Mesendoderm (in vitro differentiated cells): ENCODE measurements around the gene PARD6A. TPM values are rescaled to one million over a fixed set of nuclear protein-coding genes. Genes with fewer than 3 reads are reported as not detected.

Source experiments
- DNase-seq: peaks from one replicate; pipeline ENCODE4 v3.0.0; 2013
- H2AK5ac ChIP-seq: 2 replicates; pipeline ENCODE4 v1.6.1; 2013; ENCODE audit warnings: low read length, inconsistent platforms
- H2BK120ac ChIP-seq: 2 replicates; pipeline ENCODE4 v1.6.1; 2013; ENCODE audit warnings: low read depth, mild to moderate bottlenecking, low read length, moderate library complexity, mixed read lengths
- H2BK15ac ChIP-seq: replicated peaks from 2 replicates; pipeline ENCODE4 v1.6.1; 2013; ENCODE audit warnings: low read depth, mild to moderate bottlenecking, moderate library complexity
- H2BK5ac ChIP-seq: 2 replicates; pipeline ENCODE4 v1.6.1; 2013; ENCODE audit warnings: low read length, inconsistent platforms
- H3K18ac ChIP-seq: 2 replicates; pipeline ENCODE4 v1.6.1; 2013; ENCODE audit warnings: mild to moderate bottlenecking, low read length, mixed read lengths
- H3K23ac ChIP-seq: one replicate; pipeline ENCODE4 v1.6.1; 2013; ENCODE audit warnings: low read length
- H3K27ac ChIP-seq: 2 replicates; pipeline ENCODE4 v1.5.1; 2013; ENCODE audit warnings: low read depth, mild to moderate bottlenecking, inconsistent platforms, low read length, moderate library complexity
- H3K27me3 ChIP-seq: 2 replicates; pipeline ENCODE4 v1.6.1; 2013; ENCODE audit warnings: low read length, control low read depth, mild to moderate bottlenecking, inconsistent platforms; ENCODE audit not compliant: insufficient read depth, poor library complexity
- H3K36me3 ChIP-seq: 2 replicates; pipeline ENCODE4 v1.6.1; 2013; ENCODE audit warnings: low read length, inconsistent platforms; ENCODE audit not compliant: control insufficient read depth, insufficient read depth
- H3K4ac ChIP-seq: one replicate; pipeline ENCODE4 v1.6.1; 2013; ENCODE audit warnings: low read depth, mild to moderate bottlenecking, low read length, moderate library complexity
- H3K4me1 ChIP-seq: 2 replicates; pipeline ENCODE4 v1.6.1; 2013; ENCODE audit warnings: low read depth, low read length, inconsistent platforms; ENCODE audit not compliant: control insufficient read depth
- H3K4me2 ChIP-seq: 2 replicates; pipeline ENCODE4 v1.6.1; 2013; ENCODE audit warnings: low read length
- H3K4me3 ChIP-seq: 2 replicates; pipeline ENCODE4 v1.5.1; 2013; ENCODE audit warnings: mild to moderate bottlenecking, low read length
- H3K56ac ChIP-seq: one replicate; pipeline ENCODE4 v1.6.1; 2013; ENCODE audit warnings: low read length
- H3K79me1 ChIP-seq: 2 replicates; pipeline ENCODE4 v1.6.1; 2013; ENCODE audit warnings: low read length, inconsistent platforms
- H3K79me2 ChIP-seq: 2 replicates; pipeline ENCODE4 v1.6.1; 2013; ENCODE audit warnings: mild to moderate bottlenecking, low read length; ENCODE audit not compliant: control insufficient read depth, insufficient read depth
- H3K9ac ChIP-seq: 2 replicates; pipeline ENCODE4 v1.6.1; 2013; ENCODE audit warnings: low read length, inconsistent platforms
- H4K5ac ChIP-seq: one replicate; pipeline ENCODE4 v1.6.1; 2013; ENCODE audit warnings: low read length
- H4K8ac ChIP-seq: one replicate; pipeline ENCODE4 v1.6.1; 2013; ENCODE audit warnings: low read depth, mild to moderate bottlenecking, control low read depth, low read length, moderate library complexity
- WGBS: extraction: QIAGEN DNeasy Blood & Tissue Kit; methylation state at CpG from one replicate; pipeline ENCODE4 v1.1.7; 2013; ENCODE audit warnings: low lambda C conversion rate, missing lambda C conversion rate; ENCODE audit not compliant: insufficient coverage; ENCODE audit errors: extremely low coverage; 5-methylcytosine and 5-hydroxymethylcytosine counted together
- polyA plus RNA-seq, 2 experiments: library from polyadenylated mRNA; stranded (reverse); fragments of 200-250 nt; gene quantifications; one replicate each; pipeline ENCODE4 v1.2.3, GENCODE V29; 2013

Gene PARD6A, protein sequence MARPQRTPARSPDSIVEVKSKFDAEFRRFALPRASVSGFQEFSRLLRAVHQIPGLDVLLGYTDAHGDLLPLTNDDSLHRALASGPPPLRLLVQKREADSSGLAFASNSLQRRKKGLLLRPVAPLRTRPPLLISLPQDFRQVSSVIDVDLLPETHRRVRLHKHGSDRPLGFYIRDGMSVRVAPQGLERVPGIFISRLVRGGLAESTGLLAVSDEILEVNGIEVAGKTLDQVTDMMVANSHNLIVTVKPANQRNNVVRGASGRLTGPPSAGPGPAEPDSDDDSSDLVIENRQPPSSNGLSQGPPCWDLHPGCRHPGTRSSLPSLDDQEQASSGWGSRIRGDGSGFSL
- polyA plus RNA-seq (2013, experiment 1 of 2): 3.1 TPM
- polyA plus RNA-seq (2013, experiment 2 of 2): 3.3 TPM

DNA sequence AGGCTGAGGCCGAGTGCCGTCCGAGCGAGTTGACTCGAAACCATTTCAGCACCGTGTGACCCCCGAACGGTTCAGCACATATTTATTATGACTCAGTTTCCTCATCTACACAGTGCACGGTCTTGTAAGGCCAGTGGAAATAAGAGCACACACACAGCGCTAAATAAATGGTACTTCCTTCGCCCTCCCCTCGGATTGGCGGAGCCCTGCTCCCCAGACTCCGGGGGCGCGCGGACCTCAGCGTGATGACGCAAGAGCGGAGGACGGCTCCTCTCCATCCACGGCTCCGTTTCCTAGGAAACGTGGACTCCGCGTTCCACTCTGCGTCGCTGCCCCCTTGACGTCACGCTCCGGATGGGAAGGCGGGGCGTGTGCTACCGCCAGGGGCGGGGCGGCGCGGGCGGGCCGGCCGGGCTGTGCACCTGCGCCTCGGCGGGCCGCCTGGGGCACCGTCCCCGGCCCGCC lies at the start of gene PARD6A:
Gene PARD6A, plus strand, starts transcription at position 397 of the 465 bp plus-strand sequence. CDS start 79 bp downstream, outside the sequence.
- Histone ChIP-seq H4K5ac (no peak within 1 kb of the TSS), H2BK5ac (peak within 1 kb of the TSS; percentile 84), H3K56ac (peak within 1 kb of the TSS; percentile 96), H3K18ac (no peak within 1 kb of the TSS), H3K79me1 (peaks cover 4% of the 10 kb centered on the region), H3K36me3 (no peaks in the 10 kb centered on the region), H2BK15ac (no peak within 1 kb of the TSS), H3K4me3 (peak within 1 kb of the TSS; percentile 95), H3K27me3 (no peaks in the 10 kb centered on the region), H4K8ac (no peak within 1 kb of the TSS), H3K9ac (peak within 1 kb of the TSS; percentile 96), H3K4me2 (peak within 1 kb of the TSS; percentile 100), H3K79me2 (peaks cover 2% of the 10 kb centered on the region), H2BK120ac (no peak within 1 kb of the TSS), H3K4me1 (peaks cover under 1% of the 10 kb centered on the region), H3K27ac (peak within 1 kb of the TSS; percentile 3), H2AK5ac (no peak within 1 kb of the TSS), H3K4ac (no peak within 1 kb of the TSS), H3K23ac (no peak within 1 kb of the TSS)
- DNase-seq: peak; percentile 98
- WGBS: no CpG with 5 or more reads among the region's 48 CpGs

DNA sequence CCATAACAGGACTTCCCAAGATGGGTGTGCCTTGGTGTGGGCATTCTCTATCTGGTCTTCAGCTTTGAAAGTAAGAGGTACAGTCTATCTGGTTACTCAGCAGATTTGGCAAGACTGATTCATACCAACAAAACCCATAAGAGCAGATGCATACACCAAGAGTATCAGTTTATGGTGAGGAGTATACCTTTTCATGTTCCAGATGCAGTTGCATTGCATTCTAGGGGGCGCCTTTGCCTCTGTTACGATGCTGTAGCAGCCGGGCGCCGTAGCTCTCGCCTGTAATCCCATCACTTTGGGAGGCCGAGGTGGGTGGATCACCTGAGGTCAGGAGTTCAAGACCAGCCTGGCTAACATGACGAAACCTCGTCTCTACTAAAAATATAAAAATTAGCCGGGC lies 47.0 kb upstream of the PARD6A start:
- no peak overlapping the region for H4K5ac ChIP-seq
- peaks cover 6% of the 10 kb centered on the region for H3K79me1 ChIP-seq
- no peak overlapping the region for H3K9ac ChIP-seq
- no peak overlapping the region for H2BK120ac ChIP-seq
- no peaks in the 10 kb centered on the region for H3K27me3 ChIP-seq
- no peak overlapping the region for H2BK5ac ChIP-seq
- no peak overlapping the region for H3K56ac ChIP-seq
- no peak overlapping the region for H2AK5ac ChIP-seq
- no peak overlapping the region for H3K4me2 ChIP-seq
- no CpG with 5 or more reads among the region's 10 CpGs for WGBS
- no peak overlapping the region for H2BK15ac ChIP-seq
- no peak overlapping the region for H3K27ac ChIP-seq
- peaks cover 2% of the 10 kb centered on the region for H3K79me2 ChIP-seq
- H3K23ac ChIP-seq: no peak overlapping the region
- DNase-seq: peak; percentile 65
- no peak overlapping the region for H3K4ac ChIP-seq
- no peaks in the 10 kb centered on the region for H3K4me1 ChIP-seq
- H3K4me3 ChIP-seq: no peak overlapping the region
- H3K18ac ChIP-seq: no peak overlapping the region
- H4K8ac ChIP-seq: no peak overlapping the region
- peaks cover 13% of the 10 kb centered on the region for H3K36me3 ChIP-seq

- no peaks in the 10 kb centered on the region for H3K79me1 ChIP-seq
- H4K8ac ChIP-seq: no peak overlapping the region
- no peaks in the 10 kb centered on the region for H3K79me2 ChIP-seq
- H3K4me3 ChIP-seq: no peak overlapping the region
- DNase-seq: no peak
- no peak overlapping the region for H2BK5ac ChIP-seq
- no peak overlapping the region for H2BK15ac ChIP-seq
- H3K23ac ChIP-seq: no peak overlapping the region
- no peak overlapping the region for H3K27ac ChIP-seq
- H3K4me2 ChIP-seq: no peak overlapping the region
- H3K18ac ChIP-seq: no peak overlapping the region
- H2BK120ac ChIP-seq: no peak overlapping the region
- no CpG with 5 or more reads among the region's 14 CpGs for WGBS
- no peak overlapping the region for H3K56ac ChIP-seq
- no peak overlapping the region for H3K9ac ChIP-seq
- H2AK5ac ChIP-seq: no peak overlapping the region
- H3K36me3 ChIP-seq: peaks cover 13% of the 10 kb centered on the region
- H3K4ac ChIP-seq: no peak overlapping the region
- H3K4me1 ChIP-seq: no peaks in the 10 kb centered on the region
- no peaks in the 10 kb centered on the region for H3K27me3 ChIP-seq
- no peak overlapping the region for H4K5ac ChIP-seq
Observed at GRCh38 chr16:67628216-67628615, 32.5 kb upstream of the PARD6A start.

DNA sequence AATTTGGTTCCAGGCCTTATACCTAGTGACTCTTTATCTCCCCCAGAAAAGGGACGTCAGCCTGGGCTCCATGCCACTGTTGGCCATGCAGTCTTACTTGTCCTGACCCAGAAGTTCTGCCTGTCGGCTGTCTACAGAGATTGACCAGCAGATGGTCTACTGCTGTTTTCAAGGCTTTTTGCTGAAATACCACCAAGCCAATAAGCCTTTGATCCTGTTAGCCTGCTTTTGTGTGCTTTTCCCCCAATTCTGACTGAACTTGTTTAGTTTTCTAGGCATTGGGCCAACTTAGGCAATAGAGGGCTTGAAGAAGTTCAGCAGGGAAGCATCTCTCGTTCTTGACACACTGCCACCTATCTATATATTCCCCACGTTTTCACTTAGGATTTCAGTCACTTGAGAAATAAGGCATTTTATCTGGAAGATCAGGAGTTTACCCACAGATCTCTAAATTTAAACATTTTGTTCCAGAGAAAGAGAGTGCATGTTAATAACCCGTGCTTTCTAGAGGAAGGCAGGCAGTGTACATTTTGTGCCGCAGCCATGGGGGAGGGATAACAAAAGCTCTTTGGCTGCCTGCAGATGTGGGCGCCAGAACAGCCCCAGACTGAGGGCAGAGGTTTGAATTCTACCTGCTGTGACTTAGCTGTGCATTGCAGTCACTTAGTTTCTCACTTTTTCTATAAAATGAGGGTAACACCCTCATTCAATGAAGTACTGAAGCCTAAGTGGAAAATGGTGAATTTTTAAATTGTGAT lies 28.2 kb upstream of the PARD6A start:
- Histone ChIP-seq H2BK120ac (no peak overlapping the region), H3K4me2 (no peak overlapping the region), H3K4ac (no peak overlapping the region), H3K4me3 (no peak overlapping the region), H3K36me3 (peaks cover 9% of the 10 kb centered on the region), H2BK15ac (no peak overlapping the region), H4K8ac (no peak overlapping the region), H2AK5ac (no peak overlapping the region), H3K23ac (no peak overlapping the region), H3K79me2 (no peaks in the 10 kb centered on the region), H2BK5ac (no peak overlapping the region), H3K4me1 (no peaks in the 10 kb centered on the region), H3K27ac (no peak overlapping the region), H3K18ac (no peak overlapping the region), H3K56ac (no peak overlapping the region), H4K5ac (no peak overlapping the region), H3K9ac (no peak overlapping the region), H3K79me1 (no peaks in the 10 kb centered on the region), H3K27me3 (no peaks in the 10 kb centered on the region)
- no CpG with 5 or more reads among the region's 7 CpGs for WGBS
- DNase-seq: no peak

- no peak overlapping the region for H2BK15ac ChIP-seq
- no peaks in the 10 kb centered on the region for H3K27me3 ChIP-seq
- no peak overlapping the region for H2AK5ac ChIP-seq
- DNase-seq: no peak
- H4K8ac ChIP-seq: no peak overlapping the region
- H2BK120ac ChIP-seq: no peak overlapping the region
- no peaks in the 10 kb centered on the region for H3K4me1 ChIP-seq
- H3K79me1 ChIP-seq: no peaks in the 10 kb centered on the region
- H3K79me2 ChIP-seq: no peaks in the 10 kb centered on the region
- H3K36me3 ChIP-seq: peaks cover 6% of the 10 kb centered on the region
- no peak overlapping the region for H3K4me3 ChIP-seq
- H3K23ac ChIP-seq: no peak overlapping the region
- no peak overlapping the region for H4K5ac ChIP-seq
- H3K9ac ChIP-seq: no peak overlapping the region
- H2BK5ac ChIP-seq: no peak overlapping the region
- H3K18ac ChIP-seq: no peak overlapping the region
- no CpG with 5 or more reads among the region's 8 CpGs for WGBS
- no peak overlapping the region for H3K4ac ChIP-seq
- H3K56ac ChIP-seq: no peak overlapping the region
- H3K27ac ChIP-seq: no peak overlapping the region
- H3K4me2 ChIP-seq: no peak overlapping the region
Observed at GRCh38 chr16:67636713-67637112, 24.0 kb upstream of the PARD6A start.
